WERI-Rb-1 (cell line): ENCODE measurements around the gene COL19A1.
"Not testable (repeated sequence)": the region's sequence is repeated elsewhere in the genome, so short reads cannot be mapped to it uniquely, and the experiment has no call there.

Experiments
- DNase-seq: peaks from one replicate; pipeline ENCODE4 v3.0.0-alpha.2; 2020
- H3K27ac ChIP-seq: fragments of 250-450 bp; sonication (Bioruptor Pico); 2 replicates; pipeline ENCODE4 v1.5.1; 2020; ENCODE audit warnings: mild to moderate bottlenecking, moderate library complexity
- H3K27me3 ChIP-seq: fragments of 250-450 bp; sonication (Bioruptor Pico); 2 replicates; pipeline ENCODE4 v1.5.1; 2021; ENCODE audit warnings: mild to moderate bottlenecking, low read depth, moderate library complexity; ENCODE audit not compliant: insufficient read depth, severe bottlenecking
- H3K36me3 ChIP-seq: fragments of 250-450 bp; sonication (Bioruptor Pico); 2 replicates; pipeline ENCODE4 v1.5.1; 2020; ENCODE audit warnings: mild to moderate bottlenecking, moderate library complexity
- H3K4me3 ChIP-seq: 2 replicates; pipeline ENCODE4 v1.5.1; 2011; ENCODE audit warnings: low read depth, mild to moderate bottlenecking, control low read depth, low read length
- H3K9me3 ChIP-seq: fragments of 250-450 bp; sonication (Bioruptor Pico); 2 replicates; pipeline ENCODE4 v1.5.1; 2021; ENCODE audit warnings: mild to moderate bottlenecking, moderate library complexity; ENCODE audit not compliant: severe bottlenecking
- CTCF ChIP-seq: IDR thresholded peaks from 2 replicates; pipeline ENCODE4 v1.5.1; 2011; ENCODE audit warnings: low read depth, mild to moderate bottlenecking, control low read depth, inconsistent platforms, low read length

The COL19A1 gene

GRCh38 chr6:69987550-69987949 is 121.2 kb downstream of the COL19A1 start:
- no peaks in the 10 kb centered on the region for H3K9me3 ChIP-seq
- no peak for TF ChIP-seq CTCF

GRCh38 chr6:69988458-69989126 is 122.2 kb downstream of the COL19A1 start:
- Histone ChIP-seq H3K4me3 (no peak overlapping the region), H3K27me3 (no peaks in the 10 kb centered on the region), H3K36me3 (no peaks in the 10 kb centered on the region), H3K9me3 (no peaks in the 10 kb centered on the region), H3K27ac (no peak overlapping the region)
- no peak for TF ChIP-seq CTCF
- no peak for DNase-seq

More at GRCh38 chr6:69987550-69987949, 121.2 kb downstream of the COL19A1 start:
- no peak for DNase-seq
- no peak overlapping the region for H3K4me3 ChIP-seq
- H3K27me3 ChIP-seq = no peaks in the 10 kb centered on the region
- no peaks in the 10 kb centered on the region for H3K36me3 ChIP-seq
- H3K27ac ChIP-seq = no peak overlapping the region

- TF ChIP-seq CTCF = no peak
- H3K27ac ChIP-seq = no peak overlapping the region
- no peak overlapping the region for H3K4me3 ChIP-seq
- DNase-seq = no peak
- H3K27me3 ChIP-seq = no peaks in the 10 kb centered on the region
- H3K36me3 ChIP-seq = no peaks in the 10 kb centered on the region
- H3K9me3 ChIP-seq = no peaks in the 10 kb centered on the region
Measured at GRCh38 chr6:69994251-69994650, 127.9 kb downstream of the COL19A1 start.

- H3K36me3 ChIP-seq = no peaks in the 10 kb centered on the region
- DNase-seq = no peak
- H3K9me3 ChIP-seq = peaks cover 2% of the 10 kb centered on the region
- H3K27ac ChIP-seq = no peak overlapping the region
- no peaks in the 10 kb centered on the region for H3K27me3 ChIP-seq
- no peak overlapping the region for H3K4me3 ChIP-seq
- no peak for TF ChIP-seq CTCF
Measured at GRCh38 chr6:70008189-70008588, 141.8 kb downstream of the COL19A1 start.

GRCh38 chr6:70010339-70010738 is 144.0 kb downstream of the COL19A1 start:
- H3K36me3 ChIP-seq, H3K27me3 ChIP-seq, DNase-seq, H3K9me3 ChIP-seq, H3K27ac ChIP-seq, H3K4me3 ChIP-seq: not testable (repeated sequence)

- DNase-seq = not testable (repeated sequence)
Measured at GRCh38 chr6:70023201-70023600, 156.8 kb downstream of the COL19A1 start.

GRCh38 chr6:70028246-70028645 is 161.9 kb downstream of the COL19A1 start:
- DNase-seq = no peak
- no peak for TF ChIP-seq CTCF
- Histone ChIP-seq H3K36me3 (no peaks in the 10 kb centered on the region), H3K4me3 (no peak overlapping the region), H3K27me3 (no peaks in the 10 kb centered on the region), H3K9me3 (no peaks in the 10 kb centered on the region), H3K27ac (no peak overlapping the region)

More at GRCh38 chr6:70023201-70023600, 156.8 kb downstream of the COL19A1 start:
- not testable (repeated sequence) for H3K4me3 ChIP-seq, H3K9me3 ChIP-seq, H3K27me3 ChIP-seq, H3K36me3 ChIP-seq, H3K27ac ChIP-seq
